ENCODE measurements around the gene GYS2. TPM values are rescaled to one million over a fixed set of nuclear protein-coding genes. Genes with fewer than 3 reads are reported as not detected.
A peak's percentile ranks its signal among the peaks of the same experiment; 100 is the strongest.

Gene GYS2
- total RNA-seq, 1 donor from 2014 or later = not detected

- H3K4me3 Mint-ChIP-seq = no peak overlapping the region
- ChIA-PET POLR2A (no interaction called here), CTCF (no interaction called here)
- peaks cover 15% of the 10 kb centered on the region for H3K27me3 Mint-ChIP-seq
- no peak for ATAC-seq (ENCODE audit: low read depth)
- intact Hi-C loops (cut with micrococcal nuclease) = no loop called here
- DNase-seq = no peak
- H3K4me1 Mint-ChIP-seq = no peaks in the 10 kb centered on the region
- no peaks in the 10 kb centered on the region for H3K9me3 Mint-ChIP-seq
- TF ChIP-seq, protein P1, sequence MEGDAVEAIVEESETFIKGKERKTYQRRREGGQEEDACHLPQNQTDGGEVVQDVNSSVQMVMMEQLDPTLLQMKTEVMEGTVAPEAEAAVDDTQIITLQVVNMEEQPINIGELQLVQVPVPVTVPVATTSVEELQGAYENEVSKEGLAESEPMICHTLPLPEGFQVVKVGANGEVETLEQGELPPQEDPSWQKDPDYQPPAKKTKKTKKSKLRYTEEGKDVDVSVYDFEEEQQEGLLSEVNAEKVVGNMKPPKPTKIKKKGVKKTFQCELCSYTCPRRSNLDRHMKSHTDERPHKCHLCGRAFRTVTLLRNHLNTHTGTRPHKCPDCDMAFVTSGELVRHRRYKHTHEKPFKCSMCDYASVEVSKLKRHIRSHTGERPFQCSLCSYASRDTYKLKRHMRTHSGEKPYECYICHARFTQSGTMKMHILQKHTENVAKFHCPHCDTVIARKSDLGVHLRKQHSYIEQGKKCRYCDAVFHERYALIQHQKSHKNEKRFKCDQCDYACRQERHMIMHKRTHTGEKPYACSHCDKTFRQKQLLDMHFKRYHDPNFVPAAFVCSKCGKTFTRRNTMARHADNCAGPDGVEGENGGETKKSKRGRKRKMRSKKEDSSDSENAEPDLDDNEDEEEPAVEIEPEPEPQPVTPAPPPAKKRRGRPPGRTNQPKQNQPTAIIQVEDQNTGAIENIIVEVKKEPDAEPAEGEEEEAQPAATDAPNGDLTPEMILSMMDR (IDR thresholded peaks at IDR 0.05) = no peak
- no peaks in the 10 kb centered on the region for H3K36me3 Mint-ChIP-seq (ENCODE audit: low read depth)
- H3K27ac Mint-ChIP-seq = no peak overlapping the region
Observed at GRCh38 chr12:21539797-21540196, 64.8 kb downstream of the GYS2 start.

GRCh38 chr12:21538061-21538653, 66.5 kb downstream of the GYS2 start:
- ChIA-PET CTCF (no interaction called here), POLR2A (no interaction called here)
- ATAC-seq (ENCODE audit: low read depth) (no peak), DNase-seq (no peak)
- Mint-ChIP-seq H3K36me3 (ENCODE audit: low read depth) (no peaks in the 10 kb centered on the region), H3K9me3 (no peaks in the 10 kb centered on the region), H3K27me3 (peaks cover 14% of the 10 kb centered on the region), H3K4me3 (no peak overlapping the region), H3K4me1 (no peaks in the 10 kb centered on the region), H3K27ac (no peak overlapping the region)
- intact Hi-C loops (cut with micrococcal nuclease) = no loop called here
- TF ChIP-seq, protein P1 (IDR thresholded peaks at IDR 0.05) = no peak

DNA sequence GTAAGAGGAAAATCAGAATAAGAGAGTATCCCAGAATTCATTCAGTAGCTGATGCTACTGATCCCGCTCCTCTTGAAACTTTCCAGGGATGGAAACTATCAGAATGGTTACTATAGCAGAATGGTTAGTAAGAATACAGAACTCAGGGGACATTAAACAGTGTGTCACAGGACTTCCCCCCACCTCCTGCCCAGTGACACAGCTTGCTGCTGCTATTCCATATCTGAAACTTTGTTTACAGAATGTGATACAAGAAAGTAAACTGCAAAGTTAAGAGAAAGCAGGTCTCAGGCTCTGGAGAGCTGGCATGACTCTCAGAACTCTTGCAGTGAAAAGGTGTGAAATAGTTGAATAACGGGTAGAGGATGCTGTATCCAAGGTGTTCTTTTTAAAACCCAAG, 75.2 kb downstream of the GYS2 start:
- DNase-seq (no peak), ATAC-seq (ENCODE audit: low read depth) (no peak)
- CTCF ChIA-PET = no interaction called here
- Mint-ChIP-seq H3K4me1 (peaks cover 8% of the 10 kb centered on the region), H3K27ac (no peak overlapping the region), H3K4me3 (no peak overlapping the region), H3K36me3 (ENCODE audit: low read depth) (no peaks in the 10 kb centered on the region), H3K27me3 (peaks cover 27% of the 10 kb centered on the region), H3K9me3 (peaks cover under 1% of the 10 kb centered on the region)
- intact Hi-C loops (cut with micrococcal nuclease) = no loop called here
- TF ChIP-seq, protein P1 (IDR thresholded peaks at IDR 0.05) = no peak
- POLR2A ChIA-PET = no interaction called here

- ChIA-PET CTCF (no interaction called here), POLR2A (interaction anchor here (2.0 kb wide), 1 partner anchor 27 kb away, joined by 18 read pairs; the partner anchor contains the start of genes GOLT1B and RECQL)
- H3K27me3 Mint-ChIP-seq = peaks cover 27% of the 10 kb centered on the region
- no peak overlapping the region for H3K27ac Mint-ChIP-seq
- H3K4me1 Mint-ChIP-seq = peaks cover 8% of the 10 kb centered on the region
- H3K9me3 Mint-ChIP-seq = peaks cover 4% of the 10 kb centered on the region
- ATAC-seq (ENCODE audit: low read depth) = no peak
- no peaks in the 10 kb centered on the region for H3K36me3 Mint-ChIP-seq (ENCODE audit: low read depth)
- TF ChIP-seq, protein P1 (IDR thresholded peaks at IDR 0.05) = no peak
- no peak for DNase-seq
- intact Hi-C loops (cut with micrococcal nuclease) = loop anchor here (1.0 kb wide), 1 partner anchor 28 kb away; the partner anchor contains the start of genes GOLT1B and RECQL
- H3K4me3 Mint-ChIP-seq = no peak overlapping the region
Observed at GRCh38 chr12:21528953-21529352, 75.7 kb downstream of the GYS2 start.

DNA sequence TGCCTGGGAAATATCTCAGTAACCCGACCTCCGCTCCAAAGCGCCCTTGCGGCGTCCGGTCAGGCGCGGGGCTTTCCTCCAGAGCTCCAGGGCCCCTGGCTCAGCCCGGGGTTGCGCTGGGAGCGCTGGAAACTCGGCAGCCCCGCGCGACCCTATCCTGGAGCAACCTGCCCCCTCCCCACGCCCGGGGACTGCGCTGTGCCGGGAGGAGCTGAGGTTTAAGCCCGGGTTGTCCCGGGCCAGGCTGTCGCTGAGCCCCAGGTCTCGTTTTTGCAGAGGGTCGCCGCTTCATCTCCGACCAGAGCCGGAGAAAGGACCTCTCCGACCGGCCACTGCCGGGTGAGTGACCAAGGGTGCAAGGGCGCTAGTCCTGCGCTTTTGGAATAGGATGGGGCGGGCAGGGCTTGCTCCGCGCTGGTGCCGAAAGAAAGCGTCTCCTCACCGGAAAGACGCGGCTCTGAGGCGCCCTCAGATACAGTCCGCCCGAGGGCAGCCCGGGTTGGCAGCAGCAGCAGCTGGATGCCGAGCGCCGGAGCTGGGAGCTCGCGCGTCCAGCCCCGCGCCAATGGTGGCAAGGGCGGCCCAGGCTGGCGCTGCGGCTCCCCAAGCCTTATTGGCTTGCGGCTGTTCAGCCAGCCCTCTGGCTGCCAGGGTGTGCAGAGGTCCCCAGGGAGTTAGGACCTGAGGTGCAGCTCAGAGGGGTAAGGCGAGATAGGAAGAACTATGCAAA, 77.0 kb downstream of the GYS2 start:
- peak; percentile 97 for ATAC-seq (ENCODE audit: low read depth)
- intact Hi-C loops (cut with micrococcal nuclease) = loop anchor here (1.0 kb wide), 1 partner anchor 26 kb away; the partner anchor contains the start of genes GOLT1B and RECQL

More for the DNA sequence above, 77.0 kb downstream of the GYS2 start:
- Mint-ChIP-seq H3K9me3 (peaks cover 4% of the 10 kb centered on the region), H3K4me1 (peaks cover 8% of the 10 kb centered on the region), H3K27me3 (peaks cover 24% of the 10 kb centered on the region), H3K4me3 (peak overlapping the region; percentile 74), H3K27ac (no peak overlapping the region), H3K36me3 (ENCODE audit: low read depth) (no peaks in the 10 kb centered on the region)
- TF ChIP-seq, protein P1 (IDR thresholded peaks at IDR 0.05) = no peak
- CTCF ChIA-PET = interaction anchor here (1.0 kb wide), 1 partner anchor 152 kb away, joined by 4 read pairs; no protein-coding TSS in a partner anchor
- peak; percentile 54 for DNase-seq
- POLR2A ChIA-PET = interaction anchor here (0.9 to 2.0 kb wide), 3 partner anchors 26 to 130 kb away, joined by 3 to 18 read pairs (median 3); partner anchors contain the start of genes GOLT1B, LDHB, PYROXD1 and RECQL
